Keratinocyte (primary cell): ENCODE measurements around the gene ABCC9.

Experiments
- EZH2 ChIP-seq: IDR thresholded peaks from one replicate; pipeline ENCODE4 v1.6.1; 2012; ENCODE audit warnings: inconsistent platforms, mild to moderate bottlenecking, low read length, moderate library complexity
- TF ChIP-seq, protein P1 (sequence below), 3 experiments: IDR thresholded peaks in 1 of 3; conservative IDR thresholded peaks in 1 of 3; optimal IDR thresholded peaks in 1 of 3; 2 replicates in 2 of 3; 3 replicates in 1 of 3; pipeline versions ENCODE3 to v1.5.1; 2011; ENCODE audit warnings: low read length in 3 of 3, mild to moderate bottlenecking in 3 of 3, moderate library complexity in 2 of 3, control low read depth in 1 of 3, inconsistent platforms in 1 of 3; ENCODE audit not compliant: insufficient read depth in 2 of 3; ENCODE audit errors: extremely low read depth in 1 of 3

DNA sequence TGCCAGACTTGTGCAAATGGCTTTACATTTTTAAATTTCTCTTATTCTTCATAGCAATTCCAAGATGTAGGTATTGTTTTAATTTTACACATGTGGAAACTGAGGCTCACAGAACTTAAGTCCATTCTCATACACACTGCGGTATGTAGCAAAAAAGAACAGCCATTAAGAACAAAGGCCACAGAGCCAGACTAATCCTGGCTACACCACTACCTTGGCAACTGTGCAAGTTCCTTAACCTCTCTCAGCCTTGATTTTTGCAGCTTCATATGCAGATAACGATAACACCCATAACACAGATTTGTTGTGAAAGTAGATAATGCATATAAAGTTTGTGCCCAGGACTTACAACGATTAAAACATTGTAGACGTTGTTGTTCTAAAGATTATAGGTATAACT, 81.1 kb downstream of the ABCC9 start:
- TF ChIP-seq EZH2, result no peak
- TF ChIP-seq, protein P1, sequence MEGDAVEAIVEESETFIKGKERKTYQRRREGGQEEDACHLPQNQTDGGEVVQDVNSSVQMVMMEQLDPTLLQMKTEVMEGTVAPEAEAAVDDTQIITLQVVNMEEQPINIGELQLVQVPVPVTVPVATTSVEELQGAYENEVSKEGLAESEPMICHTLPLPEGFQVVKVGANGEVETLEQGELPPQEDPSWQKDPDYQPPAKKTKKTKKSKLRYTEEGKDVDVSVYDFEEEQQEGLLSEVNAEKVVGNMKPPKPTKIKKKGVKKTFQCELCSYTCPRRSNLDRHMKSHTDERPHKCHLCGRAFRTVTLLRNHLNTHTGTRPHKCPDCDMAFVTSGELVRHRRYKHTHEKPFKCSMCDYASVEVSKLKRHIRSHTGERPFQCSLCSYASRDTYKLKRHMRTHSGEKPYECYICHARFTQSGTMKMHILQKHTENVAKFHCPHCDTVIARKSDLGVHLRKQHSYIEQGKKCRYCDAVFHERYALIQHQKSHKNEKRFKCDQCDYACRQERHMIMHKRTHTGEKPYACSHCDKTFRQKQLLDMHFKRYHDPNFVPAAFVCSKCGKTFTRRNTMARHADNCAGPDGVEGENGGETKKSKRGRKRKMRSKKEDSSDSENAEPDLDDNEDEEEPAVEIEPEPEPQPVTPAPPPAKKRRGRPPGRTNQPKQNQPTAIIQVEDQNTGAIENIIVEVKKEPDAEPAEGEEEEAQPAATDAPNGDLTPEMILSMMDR (optimal IDR thresholded peaks at IDR 0.05 in 1 of 3, IDR thresholded peaks at IDR 0.05 in 1 of 3, conservative IDR thresholded peaks at IDR 0.05 in 1 of 3; ENCODE audit: extremely low read depth in 1 of 3, insufficient read depth in 2 of 3, low read length in 3 of 3), result no peak
